HepG2 (cell line): Measurements from ENCODE around the gene KAZN. TPM values are rescaled to one million over a fixed set of nuclear protein-coding genes. Genes with fewer than 3 reads are reported as not detected.

Experiments
- FOXK1 ChIP-seq: sonication (generic); formaldehyde crosslinking; IDR thresholded peaks from 2 replicates; pipeline ENCODE4 v1.4.0; 2020; ENCODE audit warnings: low read depth, missing genetic modification reagents, borderline replicate concordance
- KDM5B ChIP-seq: sonication (generic); formaldehyde crosslinking; IDR thresholded peaks from 2 replicates; pipeline ENCODE4 v1.4.0; 2020; ENCODE audit warnings: missing genetic modification reagents, mild to moderate bottlenecking, borderline replicate concordance
- MBNL3 ChIP-seq: fragments of 250-450 bp; sonication (Bioruptor Pico); conservative IDR thresholded peaks from 2 replicates; pipeline ENCODE4 v1.8.0; 2022; ENCODE audit warnings: mild to moderate bottlenecking, inconsistent platforms
- NONO ChIP-seq, 2 experiments: fragments of 450-650 bp in 1 of 2; sonication (generic) in 1 of 2; formaldehyde crosslinking in 1 of 2; IDR thresholded peaks in 1 of 2; conservative IDR thresholded peaks in 1 of 2; 2 replicates each; pipeline versions ENCODE4 v1.6.1 to v1.8.0; 2017 to 2022; ENCODE audit warnings: mild to moderate bottlenecking in 1 of 2, missing genetic modification reagents in 1 of 2, moderate library complexity in 1 of 2
- RXRB ChIP-seq: IDR thresholded peaks from 2 replicates; pipeline ENCODE4 v1.6.1; 2016; ENCODE audit warnings: borderline replicate concordance, missing genetic modification reagents, missing compliant biosample characterization
- TBX3 ChIP-seq: fragments of 450-650 bp; IDR thresholded peaks from 2 replicates; pipeline ENCODE4 v1.6.1; 2017; ENCODE audit warnings: antibody characterized with exemption, mild to moderate bottlenecking, inconsistent platforms, borderline replicate concordance
- TSC22D2 ChIP-seq: sonication (generic); formaldehyde crosslinking; IDR thresholded peaks from 2 replicates; pipeline ENCODE4 v1.5.1; 2020; ENCODE audit warnings: missing genetic modification reagents, mild to moderate bottlenecking, borderline replicate concordance
- ZNF121 ChIP-seq: sonication (generic); formaldehyde crosslinking; IDR thresholded peaks from 2 replicates; pipeline ENCODE4 v1.5.0; 2020; ENCODE audit warnings: mild to moderate bottlenecking, missing genetic modification reagents
- ZNF383 ChIP-seq: sonication (generic); formaldehyde crosslinking; IDR thresholded peaks from 2 replicates; pipeline ENCODE4 v1.4.0; 2020; ENCODE audit warnings: missing genetic modification reagents, mild to moderate bottlenecking, borderline replicate concordance
- polyA plus RNA-seq, 8 experiments: library from polyadenylated mRNA; depleted of rRNA in 3 of 8; stranded (reverse) in 7 of 8; unstranded in 1 of 8; fragments of >200 nt; fragmentation: Illumina TruSeq in 4 of 8; extraction: Trizol in 4 of 8; gene quantifications; 2 replicates each; pipeline versions ENCODE4 v1.2.1 to v1.2.3, GENCODE V29; 2011 to 2016; ENCODE audit warnings: low read depth in 4 of 8, missing spikeins in 1 of 8, mixed read lengths in 1 of 8; ENCODE audit not compliant: insufficient read depth in 1 of 8
- total RNA-seq, 5 experiments: library from RNA; depleted of rRNA; stranded (reverse); fragments of >200 nt; fragmentation: Illumina TruSeq; extraction: Trizol; gene quantifications; 2 replicates each; pipeline ENCODE4 v1.2.3, GENCODE V29; 2016; ENCODE audit warnings: low read depth in 1 of 5
- TF ChIP-seq, protein P1 (sequence below): sonication (generic); formaldehyde crosslinking; IDR thresholded peaks from 2 replicates; pipeline ENCODE4 v1.5.0; 2020; ENCODE audit warnings: mild to moderate bottlenecking, missing genetic modification reagents
- TF ChIP-seq, protein P2 (sequence below): sonication (generic); formaldehyde crosslinking; IDR thresholded peaks from 2 replicates; pipeline ENCODE4 v1.5.0; 2020; ENCODE audit warnings: missing genetic modification reagents
- TF ChIP-seq, protein P3 (sequence below): sonication (generic); formaldehyde crosslinking; conservative IDR thresholded peaks from 2 replicates; pipeline ENCODE4 v1.8.0; 2022; ENCODE audit warnings: mild to moderate bottlenecking, moderate library complexity, missing genetic modification reagents
- TF ChIP-seq, protein P4 (sequence below): sonication (generic); formaldehyde crosslinking; IDR thresholded peaks from 2 replicates; pipeline ENCODE4 v1.5.0; 2020; ENCODE audit warnings: mild to moderate bottlenecking, missing genetic modification reagents
- TF ChIP-seq, protein P5 (sequence below): sonication (generic); formaldehyde crosslinking; IDR thresholded peaks from 2 replicates; pipeline ENCODE4 v1.4.0; 2020; ENCODE audit warnings: missing genetic modification reagents, mild to moderate bottlenecking, borderline replicate concordance
- TF ChIP-seq, protein P6 (sequence below): IDR thresholded peaks from 2 replicates; pipeline ENCODE4 v1.6.1; 2018; ENCODE audit warnings: missing genetic modification reagents

KAZN gene
- total and polyA plus RNA-seq, 2 of the 13 experiments (the other 11 are each of a cell fraction or from before 2014, with no cell fraction given) = 10.4 to 13.5 TPM

DNA sequence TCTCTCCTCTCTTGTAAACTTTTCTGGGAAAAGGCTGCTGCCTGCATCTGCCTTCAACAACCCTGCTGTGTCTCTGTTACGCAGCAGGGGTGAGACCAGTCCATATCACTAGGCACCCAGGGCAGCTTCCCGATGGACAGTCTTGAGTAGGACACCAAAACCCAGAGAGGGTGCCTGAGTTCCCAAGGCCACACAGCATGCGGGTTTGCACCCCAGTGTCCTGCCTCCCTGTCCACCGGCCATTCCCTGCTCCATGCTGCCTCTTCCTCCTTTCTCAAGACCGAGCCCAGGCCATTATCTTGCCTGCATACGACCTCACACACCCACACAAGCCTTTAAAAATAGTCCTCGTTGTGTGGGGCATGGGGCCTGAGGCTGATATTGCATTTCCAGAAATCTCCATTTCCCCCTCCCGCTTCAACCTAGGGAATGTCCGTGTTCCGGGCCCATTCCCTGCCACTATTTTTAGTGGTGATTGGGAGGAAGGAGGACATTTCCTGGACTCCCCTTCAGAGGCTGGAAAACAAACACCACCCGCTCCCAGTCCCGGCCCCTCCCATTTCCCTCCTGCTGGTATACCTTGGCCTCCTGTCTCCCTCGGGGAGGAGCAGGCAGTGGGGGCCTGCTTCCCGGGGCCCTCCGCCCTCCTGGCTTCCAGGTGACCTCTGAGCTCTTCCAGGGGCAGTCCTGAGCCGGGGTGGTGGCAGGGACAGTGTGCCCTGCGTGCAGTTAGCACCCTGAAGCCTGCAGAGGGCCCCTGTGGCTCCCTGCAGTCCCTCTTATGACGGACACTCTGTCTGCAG is 422.7 kb downstream of the KAZN start (continued):
- TF ChIP-seq, protein P1, sequence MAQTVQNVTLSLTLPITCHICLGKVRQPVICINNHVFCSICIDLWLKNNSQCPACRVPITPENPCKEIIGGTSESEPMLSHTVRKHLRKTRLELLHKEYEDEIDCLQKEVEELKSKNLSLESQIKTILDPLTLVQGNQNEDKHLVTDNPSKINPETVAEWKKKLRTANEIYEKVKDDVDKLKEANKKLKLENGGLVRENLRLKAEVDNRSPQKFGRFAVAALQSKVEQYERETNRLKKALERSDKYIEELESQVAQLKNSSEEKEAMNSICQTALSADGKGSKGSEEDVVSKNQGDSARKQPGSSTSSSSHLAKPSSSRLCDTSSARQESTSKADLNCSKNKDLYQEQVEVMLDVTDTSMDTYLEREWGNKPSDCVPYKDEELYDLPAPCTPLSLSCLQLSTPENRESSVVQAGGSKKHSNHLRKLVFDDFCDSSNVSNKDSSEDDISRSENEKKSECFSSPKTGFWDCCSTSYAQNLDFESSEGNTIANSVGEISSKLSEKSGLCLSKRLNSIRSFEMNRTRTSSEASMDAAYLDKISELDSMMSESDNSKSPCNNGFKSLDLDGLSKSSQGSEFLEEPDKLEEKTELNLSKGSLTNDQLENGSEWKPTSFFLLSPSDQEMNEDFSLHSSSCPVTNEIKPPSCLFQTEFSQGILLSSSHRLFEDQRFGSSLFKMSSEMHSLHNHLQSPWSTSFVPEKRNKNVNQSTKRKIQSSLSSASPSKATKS (CRISPR knock-in tag) = no peak
- TF ChIP-seq KDM5B (no peak), RXRB (CRISPR knock-in tag) (peak; percentile 88), ZNF383 (no peak), TBX3 (no peak), MBNL3 (no peak), ZNF121 (no peak), NONO (IDR thresholded peaks at IDR 0.05) (no peak), NONO (CRISPR knock-in tag; conservative IDR thresholded peaks at IDR 0.05) (peak; percentile 85), TSC22D2 (CRISPR knock-in tag) (no peak), FOXK1 (CRISPR knock-in tag) (0 out of 2 replicates have a peak, but pooled peaks have one; percentile 32)
- TF ChIP-seq, protein P2, sequence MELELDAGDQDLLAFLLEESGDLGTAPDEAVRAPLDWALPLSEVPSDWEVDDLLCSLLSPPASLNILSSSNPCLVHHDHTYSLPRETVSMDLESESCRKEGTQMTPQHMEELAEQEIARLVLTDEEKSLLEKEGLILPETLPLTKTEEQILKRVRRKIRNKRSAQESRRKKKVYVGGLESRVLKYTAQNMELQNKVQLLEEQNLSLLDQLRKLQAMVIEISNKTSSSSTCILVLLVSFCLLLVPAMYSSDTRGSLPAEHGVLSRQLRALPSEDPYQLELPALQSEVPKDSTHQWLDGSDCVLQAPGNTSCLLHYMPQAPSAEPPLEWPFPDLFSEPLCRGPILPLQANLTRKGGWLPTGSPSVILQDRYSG (CRISPR knock-in tag) = no peak
- TF ChIP-seq, protein P3, sequence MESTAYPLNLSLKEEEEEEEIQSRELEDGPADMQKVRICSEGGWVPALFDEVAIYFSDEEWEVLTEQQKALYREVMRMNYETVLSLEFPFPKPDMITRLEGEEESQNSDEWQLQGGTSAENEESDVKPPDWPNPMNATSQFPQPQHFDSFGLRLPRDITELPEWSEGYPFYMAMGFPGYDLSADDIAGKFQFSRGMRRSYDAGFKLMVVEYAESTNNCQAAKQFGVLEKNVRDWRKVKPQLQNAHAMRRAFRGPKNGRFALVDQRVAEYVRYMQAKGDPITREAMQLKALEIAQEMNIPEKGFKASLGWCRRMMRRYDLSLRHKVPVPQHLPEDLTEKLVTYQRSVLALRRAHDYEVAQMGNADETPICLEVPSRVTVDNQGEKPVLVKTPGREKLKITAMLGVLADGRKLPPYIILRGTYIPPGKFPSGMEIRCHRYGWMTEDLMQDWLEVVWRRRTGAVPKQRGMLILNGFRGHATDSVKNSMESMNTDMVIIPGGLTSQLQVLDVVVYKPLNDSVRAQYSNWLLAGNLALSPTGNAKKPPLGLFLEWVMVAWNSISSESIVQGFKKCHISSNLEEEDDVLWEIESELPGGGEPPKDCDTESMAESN (CRISPR knock-in tag) = 0 out of 2 replicates have a peak, but pooled peaks have one; percentile 49
- TF ChIP-seq, protein P4, sequence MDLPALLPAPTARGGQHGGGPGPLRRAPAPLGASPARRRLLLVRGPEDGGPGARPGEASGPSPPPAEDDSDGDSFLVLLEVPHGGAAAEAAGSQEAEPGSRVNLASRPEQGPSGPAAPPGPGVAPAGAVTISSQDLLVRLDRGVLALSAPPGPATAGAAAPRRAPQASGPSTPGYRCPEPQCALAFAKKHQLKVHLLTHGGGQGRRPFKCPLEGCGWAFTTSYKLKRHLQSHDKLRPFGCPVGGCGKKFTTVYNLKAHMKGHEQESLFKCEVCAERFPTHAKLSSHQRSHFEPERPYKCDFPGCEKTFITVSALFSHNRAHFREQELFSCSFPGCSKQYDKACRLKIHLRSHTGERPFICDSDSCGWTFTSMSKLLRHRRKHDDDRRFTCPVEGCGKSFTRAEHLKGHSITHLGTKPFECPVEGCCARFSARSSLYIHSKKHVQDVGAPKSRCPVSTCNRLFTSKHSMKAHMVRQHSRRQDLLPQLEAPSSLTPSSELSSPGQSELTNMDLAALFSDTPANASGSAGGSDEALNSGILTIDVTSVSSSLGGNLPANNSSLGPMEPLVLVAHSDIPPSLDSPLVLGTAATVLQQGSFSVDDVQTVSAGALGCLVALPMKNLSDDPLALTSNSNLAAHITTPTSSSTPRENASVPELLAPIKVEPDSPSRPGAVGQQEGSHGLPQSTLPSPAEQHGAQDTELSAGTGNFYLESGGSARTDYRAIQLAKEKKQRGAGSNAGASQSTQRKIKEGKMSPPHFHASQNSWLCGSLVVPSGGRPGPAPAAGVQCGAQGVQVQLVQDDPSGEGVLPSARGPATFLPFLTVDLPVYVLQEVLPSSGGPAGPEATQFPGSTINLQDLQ (CRISPR knock-in tag) = peak; percentile 40; the same call in 1 of the 2 replicates
- TF ChIP-seq, protein P5, sequence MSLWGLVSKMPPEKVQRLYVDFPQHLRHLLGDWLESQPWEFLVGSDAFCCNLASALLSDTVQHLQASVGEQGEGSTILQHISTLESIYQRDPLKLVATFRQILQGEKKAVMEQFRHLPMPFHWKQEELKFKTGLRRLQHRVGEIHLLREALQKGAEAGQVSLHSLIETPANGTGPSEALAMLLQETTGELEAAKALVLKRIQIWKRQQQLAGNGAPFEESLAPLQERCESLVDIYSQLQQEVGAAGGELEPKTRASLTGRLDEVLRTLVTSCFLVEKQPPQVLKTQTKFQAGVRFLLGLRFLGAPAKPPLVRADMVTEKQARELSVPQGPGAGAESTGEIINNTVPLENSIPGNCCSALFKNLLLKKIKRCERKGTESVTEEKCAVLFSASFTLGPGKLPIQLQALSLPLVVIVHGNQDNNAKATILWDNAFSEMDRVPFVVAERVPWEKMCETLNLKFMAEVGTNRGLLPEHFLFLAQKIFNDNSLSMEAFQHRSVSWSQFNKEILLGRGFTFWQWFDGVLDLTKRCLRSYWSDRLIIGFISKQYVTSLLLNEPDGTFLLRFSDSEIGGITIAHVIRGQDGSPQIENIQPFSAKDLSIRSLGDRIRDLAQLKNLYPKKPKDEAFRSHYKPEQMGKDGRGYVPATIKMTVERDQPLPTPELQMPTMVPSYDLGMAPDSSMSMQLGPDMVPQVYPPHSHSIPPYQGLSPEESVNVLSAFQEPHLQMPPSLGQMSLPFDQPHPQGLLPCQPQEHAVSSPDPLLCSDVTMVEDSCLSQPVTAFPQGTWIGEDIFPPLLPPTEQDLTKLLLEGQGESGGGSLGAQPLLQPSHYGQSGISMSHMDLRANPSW (CRISPR knock-in tag) = no peak
- TF ChIP-seq, protein P6, sequence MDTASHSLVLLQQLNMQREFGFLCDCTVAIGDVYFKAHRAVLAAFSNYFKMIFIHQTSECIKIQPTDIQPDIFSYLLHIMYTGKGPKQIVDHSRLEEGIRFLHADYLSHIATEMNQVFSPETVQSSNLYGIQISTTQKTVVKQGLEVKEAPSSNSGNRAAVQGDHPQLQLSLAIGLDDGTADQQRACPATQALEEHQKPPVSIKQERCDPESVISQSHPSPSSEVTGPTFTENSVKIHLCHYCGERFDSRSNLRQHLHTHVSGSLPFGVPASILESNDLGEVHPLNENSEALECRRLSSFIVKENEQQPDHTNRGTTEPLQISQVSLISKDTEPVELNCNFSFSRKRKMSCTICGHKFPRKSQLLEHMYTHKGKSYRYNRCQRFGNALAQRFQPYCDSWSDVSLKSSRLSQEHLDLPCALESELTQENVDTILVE (CRISPR knock-in tag) = no peak
